Activated CD4-positive, alpha-beta T cell treated with anti-CD3 and anti-CD28 coated beads, Interleukin-2, Interleukin-6, amounts not matched to agents 100 ng/mL and 50 ng/mL, durations not matched to agents 16 hours and 8 hours (primary cell): ENCODE results near the gene SERPINA4.

Experiments used
- DNase-seq: peaks from one replicate; pipeline ENCODE4 v3.0.0-alpha.2; 2020

Gene SERPINA4

DNA sequence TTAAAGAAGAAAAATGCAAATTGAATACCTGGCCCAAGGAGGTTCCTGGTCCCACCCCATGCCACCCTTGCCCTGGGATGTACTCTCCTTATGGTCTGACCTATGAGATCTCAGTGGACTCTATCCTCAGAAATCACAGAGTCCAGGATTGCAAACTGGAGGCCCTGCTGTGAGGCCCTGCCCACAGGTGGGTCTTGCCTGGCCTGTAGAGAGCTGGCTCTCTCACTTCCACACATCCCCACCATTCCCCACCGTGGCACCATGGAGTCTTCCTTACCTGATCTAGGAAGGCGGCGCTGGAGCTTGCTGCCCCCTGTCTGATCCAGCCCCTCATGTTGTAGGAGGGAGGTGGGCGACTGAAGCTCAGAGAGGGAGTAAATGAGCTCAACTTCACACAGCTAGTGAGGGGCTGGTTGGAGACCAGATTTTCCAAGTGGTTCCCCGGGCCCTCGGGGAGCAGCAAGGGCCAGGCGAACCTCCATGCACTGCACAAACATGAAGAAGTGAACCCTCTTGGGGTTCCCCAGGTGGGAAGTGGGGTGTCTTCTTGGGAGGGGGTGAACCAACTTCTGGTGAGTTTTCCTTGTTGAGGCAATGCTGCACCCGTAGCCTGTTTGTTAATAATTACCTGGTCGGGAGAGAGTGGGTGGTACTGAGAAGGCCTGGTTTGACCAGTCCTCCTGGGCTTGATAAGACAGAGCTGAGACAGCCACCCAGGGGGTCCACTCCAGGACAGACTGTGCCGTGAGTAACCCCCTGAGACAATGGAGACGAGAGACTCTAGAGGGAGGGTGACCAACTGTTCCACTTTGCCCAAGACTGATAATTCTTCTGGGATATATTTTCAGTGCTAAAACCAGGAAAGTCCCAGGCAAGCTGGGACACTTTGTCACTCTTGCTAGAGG lies at the start of gene SERPINA4:
TSS of gene SERPINA4 (plus strand) at position 692 of the 905 bp plus-strand sequence. CDS start 2,041 bp downstream, outside the sequence.
- no peak for DNase-seq

GRCh38 chr14:94514351-94514750 lies 46.9 kb upstream of the SERPINA4 start:
- DNase-seq: no peak

GRCh38 chr14:94515426-94515825 lies 45.8 kb upstream of the SERPINA4 start:
- no peak for DNase-seq

DNA sequence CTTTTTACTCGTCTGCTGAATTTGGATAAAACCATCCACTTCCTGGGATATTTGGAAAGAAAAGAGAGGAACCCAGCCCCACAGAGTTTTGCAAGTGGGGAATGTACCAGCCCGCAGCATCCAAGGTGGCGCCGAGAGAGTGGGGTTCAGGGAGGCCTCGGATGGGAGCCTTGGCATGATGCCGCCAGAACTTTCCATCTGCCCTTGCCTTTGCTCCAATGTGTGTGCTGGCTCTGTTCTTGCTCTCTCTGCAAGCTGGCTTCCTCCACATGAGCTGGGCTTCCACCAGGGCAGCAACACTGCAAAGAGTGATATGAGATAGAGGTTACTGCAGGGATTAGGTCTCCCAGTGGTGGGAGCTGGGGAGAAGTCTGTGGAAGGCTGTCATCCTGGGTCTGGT lies 45.4 kb upstream of the SERPINA4 start:
- no peak for DNase-seq

GRCh38 chr14:94517248-94517640 lies 44.0 kb upstream of the SERPINA4 start:
- DNase-seq: no peak

GRCh38 chr14:94517641-94518257 lies 43.5 kb upstream of the SERPINA4 start:
- no peak for DNase-seq

DNA sequence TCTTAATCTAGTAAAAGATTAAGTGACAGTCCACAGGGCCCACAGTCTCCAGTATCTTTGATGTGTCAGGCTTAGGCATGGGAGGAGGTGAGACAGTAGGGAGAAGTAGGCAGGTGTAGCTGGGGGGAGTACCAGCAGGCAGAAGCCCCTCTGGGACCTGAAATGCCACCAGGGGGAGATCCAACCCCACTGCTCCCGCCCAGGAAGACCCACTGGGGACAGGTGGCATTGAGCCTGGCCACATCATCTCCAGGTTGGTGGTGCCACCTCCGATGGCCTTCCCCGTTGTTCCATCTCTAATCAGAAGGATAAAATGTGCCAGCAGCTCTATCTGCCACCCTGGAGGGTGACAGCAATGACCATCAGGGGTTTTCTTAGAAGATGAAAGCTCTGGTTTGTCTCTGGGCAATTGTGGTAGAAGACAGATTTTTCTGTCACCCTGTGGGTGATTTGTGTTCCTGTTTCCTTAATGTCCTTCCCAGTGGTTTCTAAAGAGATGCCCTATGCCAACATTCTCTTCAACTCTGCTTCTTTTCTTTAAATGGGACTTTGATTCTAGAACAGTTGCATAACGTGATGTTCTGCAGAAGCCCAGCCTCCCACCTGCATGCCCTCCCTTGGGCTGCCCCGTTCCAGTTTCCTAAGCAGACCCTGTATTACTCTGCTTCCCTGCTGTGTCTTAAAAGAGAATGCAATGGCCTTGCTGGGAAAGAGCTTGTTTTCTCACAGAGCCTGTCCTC lies 39.7 kb upstream of the SERPINA4 start:
- DNase-seq: no peak

- no peak for DNase-seq
Observed at GRCh38 chr14:94522115-94522724, 39.0 kb upstream of the SERPINA4 start.

DNA sequence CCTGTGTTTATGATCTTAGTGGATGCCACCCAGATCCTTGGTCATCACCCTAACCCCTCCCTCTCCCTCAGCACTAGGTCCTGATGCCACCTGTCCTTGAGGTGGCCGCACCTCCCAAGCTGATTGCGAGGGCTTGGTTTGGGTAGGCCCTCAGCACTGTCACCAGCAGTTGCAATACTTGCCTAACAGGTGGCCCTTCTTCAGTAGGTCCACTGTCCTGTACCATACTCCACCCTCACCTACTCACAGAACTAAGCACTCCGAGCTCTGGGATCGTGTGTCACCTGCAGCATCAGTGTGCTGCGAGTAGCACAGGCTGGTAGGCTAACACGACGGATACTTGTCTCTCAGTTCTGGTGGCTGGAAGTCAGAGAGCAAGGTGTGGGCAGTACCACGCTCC lies 38.0 kb upstream of the SERPINA4 start:
- DNase-seq: no peak

DNA sequence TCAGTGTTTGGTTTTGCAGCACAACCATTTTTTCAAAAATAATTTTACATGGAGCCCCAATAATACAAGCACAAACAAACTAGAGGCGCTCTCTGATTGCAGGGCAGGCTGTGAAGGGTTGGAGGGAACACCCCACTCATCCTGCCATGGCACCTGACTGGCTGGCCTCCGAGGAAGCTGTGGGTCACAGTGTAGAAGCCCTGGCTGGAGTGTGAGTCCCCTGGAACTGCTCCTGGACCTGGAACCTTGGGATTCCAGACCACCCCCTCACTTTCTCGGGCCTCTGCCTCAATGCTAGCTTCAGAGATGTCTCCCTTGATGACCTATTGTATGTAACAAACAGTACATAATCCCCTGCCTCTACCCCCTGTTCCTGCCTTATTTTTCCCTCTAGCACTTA lies 37.1 kb upstream of the SERPINA4 start:
- DNase-seq: no peak

GRCh38 chr14:94531187-94531586 lies 30.1 kb upstream of the SERPINA4 start:
- DNase-seq: no peak

DNA sequence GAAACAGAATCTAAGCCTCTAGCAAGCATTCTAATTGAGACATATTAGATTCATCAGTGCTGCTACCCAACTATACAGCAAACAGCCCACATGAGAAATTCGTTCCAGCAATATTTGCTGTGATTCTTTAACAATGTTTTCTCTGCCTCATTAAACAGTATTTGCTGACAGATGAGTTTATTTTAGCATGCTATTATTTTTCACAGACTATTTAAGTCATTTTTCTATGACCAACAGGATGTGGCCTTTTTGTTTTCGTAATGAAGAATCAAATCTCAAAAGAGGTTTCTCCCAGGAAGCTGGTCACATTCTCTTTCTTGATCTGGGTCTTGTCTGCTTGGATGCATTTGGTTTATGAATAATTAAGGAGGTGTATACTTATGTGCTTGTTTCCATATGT lies 28.8 kb upstream of the SERPINA4 start:
- DNase-seq: no peak

DNA sequence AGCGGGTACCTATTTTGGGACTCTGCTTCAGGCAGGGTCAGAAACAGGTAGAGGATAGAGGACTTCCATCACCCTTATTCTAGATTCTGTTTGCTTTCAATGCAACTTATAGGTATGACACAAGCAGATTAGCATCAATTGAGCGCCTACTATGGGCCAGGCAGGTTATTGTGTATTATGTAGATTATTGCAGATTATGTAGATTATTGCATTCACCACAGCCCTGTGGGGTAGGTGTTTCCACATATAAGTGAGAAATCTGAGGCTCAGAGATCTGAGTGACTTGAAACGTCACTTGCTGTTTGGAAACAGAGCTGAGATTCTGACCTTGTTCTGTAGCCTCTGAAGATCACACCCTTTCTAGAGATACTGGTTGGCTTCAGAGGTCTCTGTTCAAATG lies 25.7 kb upstream of the SERPINA4 start:
- no peak for DNase-seq

DNA sequence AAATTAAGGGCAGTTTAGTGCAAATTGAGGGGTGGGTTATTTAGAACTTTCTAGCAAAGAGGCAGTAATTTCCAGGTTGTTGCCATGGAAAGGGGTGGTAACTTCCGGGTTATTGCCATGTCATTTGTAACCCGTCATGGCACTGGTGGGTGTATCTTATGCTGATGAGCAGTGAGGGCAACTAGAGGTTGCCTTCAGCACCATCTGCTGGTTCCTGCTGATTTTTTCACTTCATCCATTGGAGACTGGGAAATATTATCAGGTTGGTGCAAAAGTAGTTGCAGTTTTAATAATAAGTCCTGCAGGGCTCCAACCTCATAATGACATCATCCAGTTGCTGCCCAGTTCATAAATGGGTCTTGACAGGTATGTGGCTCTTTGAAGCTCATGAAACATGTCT lies 24.4 kb upstream of the SERPINA4 start:
- no peak for DNase-seq

GRCh38 chr14:94538070-94538740 lies 23.0 kb upstream of the SERPINA4 start:
- DNase-seq: no peak

DNA sequence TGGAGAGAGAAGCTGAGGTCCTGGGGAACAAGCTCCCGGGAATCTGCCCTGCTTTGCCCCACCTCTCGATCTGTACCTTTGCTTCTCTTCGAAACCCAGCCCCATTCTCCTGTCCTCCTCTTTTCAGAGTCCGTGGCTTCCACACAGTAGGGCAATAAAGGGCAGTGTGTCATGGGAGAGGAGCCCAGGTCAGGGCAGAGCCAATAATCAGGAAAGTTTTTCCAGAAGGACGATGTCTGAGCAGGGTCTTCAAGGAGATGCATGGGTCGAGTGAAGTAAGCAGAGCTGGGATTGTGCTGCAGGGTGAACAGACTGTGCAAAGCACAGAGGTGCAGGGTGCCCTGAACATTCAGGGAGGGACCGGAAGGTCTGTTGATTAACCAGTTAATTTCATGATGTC lies 22.1 kb upstream of the SERPINA4 start:
- DNase-seq: no peak

- no peak for DNase-seq
Observed at GRCh38 chr14:94540031-94540794, 21.0 kb upstream of the SERPINA4 start.

DNA sequence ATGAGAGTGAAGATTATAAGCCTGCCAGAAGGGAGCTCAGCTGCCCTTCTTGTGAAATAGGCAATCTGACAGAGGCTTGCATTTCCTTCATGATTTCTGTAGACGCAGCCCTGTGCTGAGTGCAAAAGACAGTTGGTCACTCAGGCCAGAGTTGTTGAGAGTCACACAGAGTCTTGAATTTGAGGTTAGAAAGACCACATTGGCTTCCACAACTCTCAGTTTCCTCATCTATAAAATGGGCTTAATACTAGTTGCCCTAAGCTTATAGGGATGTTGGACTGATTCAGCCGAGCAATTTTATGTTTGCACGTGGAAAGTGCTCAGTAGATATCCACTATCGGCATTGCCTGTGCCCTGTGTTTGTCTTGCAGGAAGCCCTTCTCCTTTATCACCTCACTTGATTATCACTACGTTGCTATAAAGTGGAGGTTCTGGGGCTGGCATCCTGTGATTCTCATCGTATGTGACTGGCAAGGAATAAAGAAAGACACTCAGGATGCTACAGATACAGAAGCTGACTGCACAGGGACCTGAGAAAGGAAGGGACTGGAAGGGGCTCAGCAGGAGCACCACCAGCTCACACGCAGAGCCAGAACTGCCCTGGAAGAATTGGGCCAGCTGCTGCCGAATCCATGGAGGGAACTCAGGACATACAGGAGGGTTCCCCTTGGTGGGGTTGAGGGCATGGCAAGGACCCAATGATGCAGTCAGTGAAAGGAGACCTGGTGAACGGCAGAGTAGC lies 19.8 kb upstream of the SERPINA4 start:
- no peak for DNase-seq

GRCh38 chr14:94542111-94542810 lies 19.0 kb upstream of the SERPINA4 start:
- DNase-seq: no peak

- DNase-seq: no peak
Observed at GRCh38 chr14:94542811-94543440, 18.3 kb upstream of the SERPINA4 start.
